Stimulated activated CD8-positive, alpha-beta memory T cell treated with anti-CD3 and anti-CD28 coated beads, Interleukin-15, amount 100 ng/mL, for 48 hours (primary cell): ENCODE results near the gene TPX2.

Experiments used
- DNase-seq, 2 donors: peaks; one replicate each; pipeline ENCODE4 v3.0.0-alpha.2; 2020; ENCODE audit warnings: low read depth in 2 of 2

TPX2 gene

DNA sequence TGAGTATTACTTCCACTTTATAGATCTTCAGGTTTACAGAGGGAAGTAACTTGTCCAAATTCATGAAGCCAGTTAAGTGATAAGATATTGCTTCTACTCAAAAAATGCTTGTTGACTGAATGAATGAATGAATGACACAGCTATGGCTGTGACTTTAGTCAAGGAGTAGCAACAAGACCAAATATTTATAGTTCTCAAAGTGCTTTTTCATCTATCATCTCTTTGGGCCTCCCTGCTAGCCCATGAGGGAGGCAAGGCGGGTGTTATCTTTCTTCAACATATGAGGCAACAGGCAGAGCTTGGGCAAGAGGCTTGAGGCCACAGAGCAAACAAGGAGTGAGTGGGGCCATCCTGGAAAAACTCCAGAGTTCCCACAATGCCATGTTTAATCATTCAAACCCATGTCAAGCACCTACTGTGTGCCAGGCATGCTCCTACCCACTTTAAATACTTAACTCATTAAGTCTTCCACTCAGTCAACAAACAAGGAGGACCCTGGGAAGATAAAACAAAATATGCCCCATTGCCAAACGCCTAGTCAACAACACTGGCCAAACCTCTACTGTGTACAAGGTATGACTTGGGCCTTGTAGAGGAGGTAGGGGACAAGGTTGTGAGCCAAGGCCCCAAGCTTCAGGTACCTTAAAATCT is 32.4 kb upstream of the TPX2 start:
- no peak for DNase-seq

DNA sequence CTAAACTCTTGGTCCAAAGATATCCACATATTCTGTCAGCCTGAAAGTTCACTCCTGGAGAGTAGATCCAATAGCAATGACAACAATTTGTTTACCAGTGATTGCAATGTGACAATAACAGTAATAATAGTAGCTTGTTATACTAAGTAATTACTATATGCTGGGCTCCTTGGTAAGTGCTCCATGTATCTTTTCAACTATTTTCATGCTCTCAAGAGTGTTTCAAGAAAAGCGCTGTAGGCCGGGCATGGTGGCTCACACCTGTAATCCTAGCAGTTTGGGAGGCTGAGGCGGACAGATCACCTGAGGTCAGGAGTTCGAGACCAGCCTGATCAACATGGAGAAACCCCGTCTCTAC is 31.9 kb upstream of the TPX2 start:
- no peak for DNase-seq

GRCh38 chr20:31707994-31708735 is 30.9 kb upstream of the TPX2 start:
- no peak for DNase-seq

DNA sequence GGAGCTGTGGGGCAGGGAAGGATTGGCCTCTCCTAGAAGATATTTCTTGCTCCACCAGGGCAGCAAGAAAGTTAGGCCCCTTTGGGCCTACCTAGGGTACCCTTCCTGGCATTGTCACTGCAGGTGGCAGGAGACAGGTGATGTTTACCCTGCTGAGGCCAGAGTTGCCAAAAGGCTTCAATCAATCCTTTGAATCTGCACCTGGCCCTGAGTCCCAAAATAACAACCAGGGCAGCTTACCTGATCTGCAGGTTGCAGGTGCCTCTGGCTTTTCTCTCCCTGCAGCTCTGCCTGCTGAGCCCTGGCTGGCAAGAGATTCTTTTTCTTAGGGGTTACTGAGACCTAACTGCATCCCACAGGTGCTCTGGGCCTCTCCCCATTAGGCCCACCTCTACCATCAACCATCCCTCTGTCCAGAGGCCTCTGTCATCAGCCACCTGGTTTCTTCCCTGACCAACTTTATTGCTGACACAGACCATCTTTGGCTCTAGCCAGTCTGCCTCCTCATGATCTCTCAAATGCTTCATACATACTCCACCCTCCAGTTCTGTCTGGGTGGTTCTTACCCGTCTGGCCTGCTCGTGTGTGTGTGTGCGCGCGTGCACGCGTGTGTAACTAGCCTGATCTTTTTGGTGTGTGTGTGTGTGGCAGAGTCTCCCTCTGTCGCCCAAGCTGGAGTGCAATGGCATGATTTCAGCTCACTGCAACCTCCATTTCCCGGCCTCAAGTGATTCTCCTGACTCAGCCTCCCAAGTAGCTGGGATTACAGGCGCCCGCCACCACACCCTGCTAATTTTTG is 30.2 kb upstream of the TPX2 start:
- no peak for DNase-seq

DNA sequence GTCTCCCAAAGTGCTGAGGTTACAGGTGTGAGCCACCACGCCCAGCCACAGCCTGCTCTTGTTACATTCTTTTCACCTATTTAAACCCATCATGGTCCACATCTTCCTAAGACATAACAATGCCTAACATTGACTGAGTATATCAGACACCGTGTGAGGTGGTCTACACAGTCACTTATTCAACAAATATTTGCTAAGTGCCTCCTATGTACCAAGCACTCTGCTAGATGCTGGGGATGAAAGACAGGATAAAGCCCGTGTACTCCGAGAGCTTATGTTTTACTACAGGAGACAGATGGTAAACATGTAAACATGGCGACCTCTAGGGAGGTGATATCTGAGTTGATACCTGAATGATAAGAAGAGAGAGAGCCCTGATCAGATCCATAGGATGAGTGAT is 29.2 kb upstream of the TPX2 start:
- DNase-seq = no peak

- no peak for DNase-seq
Measured at GRCh38 chr20:31710423-31711108, 28.5 kb upstream of the TPX2 start.

DNA sequence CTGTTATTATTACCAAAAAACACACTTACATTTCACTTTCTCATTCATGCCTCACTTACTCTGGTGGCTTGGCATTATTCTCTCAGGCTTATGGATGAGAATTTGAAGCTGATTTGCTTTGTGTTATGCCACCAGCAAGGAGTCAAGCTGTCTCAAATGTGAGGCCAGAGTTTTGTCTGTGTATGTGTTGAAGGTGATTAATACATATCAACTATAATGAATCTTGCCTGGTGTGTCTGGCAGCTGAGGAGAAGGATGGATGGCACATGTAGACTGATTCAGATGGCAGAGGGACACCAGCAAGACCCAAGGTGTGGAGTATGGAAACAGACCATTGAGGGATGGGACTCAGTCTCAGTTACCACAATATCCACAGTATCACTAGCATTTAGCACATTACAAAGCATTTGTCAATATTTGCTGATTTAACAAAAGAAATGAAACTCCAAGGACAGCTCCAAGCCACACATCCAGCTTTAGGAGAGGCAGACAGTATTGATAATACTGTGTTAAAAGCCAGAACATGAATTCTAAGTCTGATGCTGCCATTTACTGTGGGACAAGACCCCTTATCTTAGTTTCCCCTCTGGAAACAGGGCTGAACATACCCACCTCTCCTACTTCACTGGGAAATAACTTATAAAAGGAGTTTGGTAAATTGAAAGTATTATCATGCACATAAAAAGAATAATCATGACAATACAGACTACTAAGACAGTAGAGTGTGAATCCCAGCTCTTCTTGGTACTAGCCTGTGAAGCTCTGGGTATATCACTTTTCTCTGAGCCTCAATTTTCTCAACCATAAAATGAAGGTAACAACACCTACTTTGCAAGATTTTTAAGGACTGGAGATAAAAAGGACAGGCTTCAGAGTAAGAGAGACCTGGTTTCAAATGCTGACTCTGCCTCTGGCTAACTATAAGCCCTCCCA is 27.6 kb upstream of the TPX2 start:
- no peak for DNase-seq

GRCh38 chr20:31712112-31712553 is 27.0 kb upstream of the TPX2 start:
- DNase-seq = no peak

DNA sequence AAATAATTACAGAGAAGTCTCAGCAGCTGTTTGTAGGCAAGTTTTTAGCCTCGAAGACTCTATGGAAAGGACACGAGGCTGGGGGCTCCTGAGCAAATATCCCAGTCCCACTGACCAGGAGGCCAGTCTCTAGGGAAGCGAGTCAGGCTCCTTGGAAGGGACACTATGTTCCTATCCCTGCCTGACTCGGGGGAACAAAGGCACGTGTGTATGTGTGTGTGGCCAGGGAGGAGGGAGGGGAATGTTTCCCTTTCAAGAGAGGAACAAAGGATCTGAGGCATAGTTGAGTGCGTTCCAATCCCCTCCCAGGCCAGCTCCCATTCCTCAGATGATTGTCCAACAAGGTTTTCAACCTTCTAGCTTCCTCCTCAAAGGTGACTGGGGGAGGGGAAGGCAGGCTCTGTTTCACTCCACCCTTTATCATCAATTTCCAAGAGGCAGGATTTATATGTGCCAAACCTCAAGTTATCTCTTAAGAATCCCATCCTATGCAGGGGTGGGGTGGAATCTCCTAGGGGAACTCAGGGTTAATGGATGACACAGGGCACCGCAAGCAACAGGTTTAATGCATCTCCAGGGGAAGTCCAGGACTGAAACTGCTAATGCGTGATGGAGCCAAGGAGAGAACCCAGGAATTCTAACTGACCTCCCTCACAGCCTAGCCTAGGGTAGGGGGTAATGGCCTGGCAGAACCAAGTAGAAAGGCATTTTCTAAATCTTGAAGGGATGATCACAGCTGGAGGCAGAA is 26.4 kb upstream of the TPX2 start:
- no peak for DNase-seq

DNA sequence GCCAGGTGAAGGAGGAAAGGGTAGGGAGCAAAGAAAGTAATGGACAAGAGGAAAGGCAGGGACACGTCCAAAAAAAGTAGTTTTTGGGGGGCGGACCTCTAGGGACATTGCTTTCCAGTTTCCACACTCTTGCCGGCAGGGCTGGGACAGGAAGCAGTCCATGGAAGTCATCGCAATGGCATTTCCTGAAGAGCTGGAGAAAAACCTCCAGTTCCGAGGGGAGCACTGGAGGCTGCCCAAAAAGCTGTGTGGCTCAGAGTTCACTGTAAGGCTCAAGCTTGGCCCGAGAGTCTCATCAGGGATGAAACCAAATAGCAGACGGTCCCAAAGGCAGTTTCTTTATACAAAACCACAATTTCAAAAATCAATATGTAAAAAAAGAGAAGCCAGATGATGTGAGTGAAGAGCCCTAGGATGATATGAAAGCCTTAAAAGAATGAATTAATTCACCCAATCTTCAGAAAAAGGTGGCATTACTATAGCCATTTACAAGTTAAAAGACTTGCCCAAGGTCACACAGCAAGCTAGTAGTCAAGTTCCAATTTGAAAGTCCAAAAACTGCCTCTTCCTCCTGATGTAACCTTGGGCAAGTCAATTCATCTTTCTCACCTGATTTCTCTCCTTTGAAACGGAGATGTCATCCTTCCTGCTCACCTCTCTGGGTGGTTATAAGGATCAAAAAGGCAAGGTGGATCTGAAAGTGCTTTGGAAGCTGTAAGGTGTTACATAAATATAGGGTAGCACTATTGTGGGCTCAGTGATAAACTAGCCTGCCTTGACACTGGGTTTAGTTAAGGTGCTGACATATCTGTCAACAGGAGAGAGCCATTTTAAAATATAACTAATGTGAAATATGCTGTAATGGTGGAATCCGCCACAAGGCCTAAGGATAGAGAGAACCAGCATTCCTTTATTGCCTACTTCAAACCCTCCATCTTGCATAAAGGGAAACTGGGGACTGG is 25.5 kb upstream of the TPX2 start:
- no peak for DNase-seq

DNA sequence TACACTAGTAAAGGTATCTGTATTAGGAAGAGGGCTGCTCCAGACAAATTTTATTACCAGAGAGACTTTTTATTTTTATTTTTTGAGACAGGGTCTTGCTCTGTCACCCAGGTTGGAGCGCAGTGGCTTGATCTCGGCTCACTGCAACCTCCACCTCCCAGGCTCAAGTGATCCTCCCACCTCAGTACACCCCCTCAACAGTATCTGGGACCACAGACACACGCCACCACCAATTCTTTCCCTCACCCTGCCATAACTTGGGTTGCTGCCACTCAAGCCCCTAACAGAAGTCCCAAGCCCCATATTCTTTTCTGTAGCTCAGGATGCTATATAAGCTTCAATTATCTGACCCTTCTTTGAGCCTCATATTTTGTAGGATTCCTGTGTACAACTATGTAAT is 23.3 kb upstream of the TPX2 start:
- no peak for DNase-seq

DNA sequence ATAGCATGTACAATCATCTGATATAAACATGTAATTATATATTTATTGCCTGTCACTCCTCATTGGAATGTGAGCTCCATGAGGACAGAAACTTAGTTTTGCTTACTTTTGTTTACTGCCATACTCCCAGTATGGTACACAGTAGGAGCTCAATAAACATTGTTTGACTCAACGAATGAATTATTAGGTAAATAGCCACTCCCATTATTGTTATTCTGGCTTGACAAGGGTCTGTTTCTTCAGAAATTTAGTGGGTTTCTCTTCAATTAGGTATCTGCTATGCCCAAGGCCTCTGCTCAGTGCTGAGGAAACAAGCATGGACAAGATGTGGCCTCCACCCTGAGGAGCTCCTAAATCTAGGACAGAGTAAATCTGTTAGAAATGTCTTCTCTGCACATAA is 22.7 kb upstream of the TPX2 start:
- DNase-seq = no peak

- no peak for DNase-seq
Measured at GRCh38 chr20:31716818-31717477, 22.1 kb upstream of the TPX2 start.

DNA sequence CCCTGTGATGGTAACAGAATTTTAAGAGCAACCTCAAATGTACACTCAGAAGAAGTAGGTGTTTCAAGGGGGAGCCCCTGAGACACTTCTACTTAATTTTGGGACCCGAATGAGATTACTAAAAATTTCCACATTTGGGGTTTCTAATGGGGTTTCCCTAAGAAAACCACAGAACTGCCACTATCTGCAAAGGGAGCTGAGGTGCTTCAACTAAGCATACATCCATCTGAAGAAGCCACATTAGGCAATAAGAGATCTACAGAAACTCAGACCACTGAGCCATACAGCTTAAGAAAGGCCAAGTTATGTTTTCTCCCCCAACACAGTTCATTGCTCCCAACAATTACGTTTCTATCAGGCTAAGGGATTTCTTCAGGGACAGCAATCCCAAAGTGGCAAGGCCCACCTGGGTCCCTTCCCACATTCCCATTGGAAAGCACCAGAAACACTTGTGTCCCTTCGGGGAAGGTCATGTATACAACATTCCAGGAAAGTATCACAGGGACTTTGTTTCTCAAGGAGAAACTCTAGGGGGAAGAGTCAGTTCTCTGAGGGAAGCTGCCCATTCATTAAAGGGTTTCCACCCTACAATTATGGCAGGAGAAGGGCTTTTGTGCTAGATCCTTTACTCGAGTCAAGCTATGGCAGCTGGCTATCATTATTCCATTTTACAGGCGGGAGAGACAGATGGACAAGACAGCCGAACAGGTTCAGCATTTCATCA is 21.4 kb upstream of the TPX2 start:
- DNase-seq = no peak

DNA sequence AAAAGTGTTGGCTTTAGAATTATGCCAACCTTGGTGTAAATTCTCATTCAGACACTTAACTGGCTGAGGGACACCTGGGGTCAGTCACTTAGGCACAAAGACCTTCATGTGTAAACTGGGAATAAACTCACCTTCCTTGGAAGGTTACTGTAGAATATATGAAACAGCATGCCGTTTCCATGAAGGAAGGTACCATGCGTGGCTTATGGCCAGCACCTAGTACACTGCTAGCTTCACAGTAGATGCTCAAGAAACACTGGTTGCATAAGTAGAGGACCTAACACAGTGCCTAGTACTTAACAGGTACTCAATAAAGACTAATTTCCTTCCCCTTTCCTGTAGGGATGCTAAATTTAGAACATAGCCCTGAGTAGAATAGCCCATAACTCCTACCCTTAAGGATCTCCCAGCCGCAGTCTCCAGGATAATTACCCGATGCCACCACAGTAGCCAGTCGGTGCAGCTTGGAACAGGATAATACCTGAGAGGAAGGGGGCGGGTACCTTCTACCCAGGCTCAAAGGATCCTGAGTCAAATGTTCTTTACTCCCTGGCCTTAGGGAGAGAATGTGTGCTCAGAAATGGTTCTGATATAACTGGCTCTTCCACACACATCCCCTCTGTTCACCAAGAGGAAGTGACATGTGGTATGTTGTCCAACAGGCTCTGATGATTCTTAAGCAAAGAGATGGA is 20.0 kb upstream of the TPX2 start:
- DNase-seq = no peak

GRCh38 chr20:31719644-31720485 is 19.2 kb upstream of the TPX2 start:
- no peak for DNase-seq
